Measurements from ENCODE around the gene CCDC50.

Gene CCDC50

GRCh38 chr3:191333298-191333880, 4.2 kb downstream of the CCDC50 start:
- Histone ChIP-seq H3K27ac (replicated peaks) (no peak overlapping the region), H3K27me3 (ENCODE audit: insufficient read depth, poor library complexity, severe bottlenecking) (no peaks in the 10 kb centered on the region), H3K4me3 (replicated peaks; ENCODE audit: insufficient read depth, low read length) (no peak overlapping the region)
- DNase-seq (ENCODE audit: low read depth in 1 of 2, low spot score in 1 of 2), result no peak
- TF ChIP-seq CTCF (IDR thresholded peaks at IDR 0.05; ENCODE audit: insufficient read depth, low read length) (no peak), REST (IDR thresholded peaks at IDR 0.05; ENCODE audit: insufficient replicate concordance, low read depth) (no peak), GABPA (IDR thresholded peaks at IDR 0.05; ENCODE audit: low read depth) (no peak), SPI1 (IDR thresholded peaks at IDR 0.05; ENCODE audit: borderline replicate concordance, low read depth) (no peak), POLR2AphosphoS5 (IDR thresholded peaks at IDR 0.05; ENCODE audit: low read depth) (no peak)

GRCh38 chr3:191334346-191334893, 5.2 kb downstream of the CCDC50 start:
- DNase-seq (ENCODE audit: low read depth in 1 of 2, low spot score in 1 of 2), result no peak
- TF ChIP-seq POLR2AphosphoS5 (IDR thresholded peaks at IDR 0.05; ENCODE audit: low read depth) (no peak), REST (IDR thresholded peaks at IDR 0.05; ENCODE audit: insufficient replicate concordance, low read depth) (no peak), SPI1 (IDR thresholded peaks at IDR 0.05; ENCODE audit: borderline replicate concordance, low read depth) (no peak), CTCF (IDR thresholded peaks at IDR 0.05; ENCODE audit: insufficient read depth, low read length) (no peak), GABPA (IDR thresholded peaks at IDR 0.05; ENCODE audit: low read depth) (no peak)
- no peak overlapping the region for H3K4me3 ChIP-seq (replicated peaks; ENCODE audit: insufficient read depth, low read length)
- H3K27ac ChIP-seq (replicated peaks), result no peak overlapping the region
- H3K27me3 ChIP-seq (ENCODE audit: insufficient read depth, poor library complexity, severe bottlenecking), result no peaks in the 10 kb centered on the region

GRCh38 chr3:191336833-191337232, 7.6 kb downstream of the CCDC50 start:
- H3K27ac ChIP-seq (replicated peaks), result no peak overlapping the region
- H3K27me3 ChIP-seq (ENCODE audit: insufficient read depth, poor library complexity, severe bottlenecking), result no peaks in the 10 kb centered on the region
- H3K4me3 ChIP-seq (replicated peaks; ENCODE audit: insufficient read depth, low read length), result no peak overlapping the region
- TF ChIP-seq POLR2AphosphoS5 (IDR thresholded peaks at IDR 0.05; ENCODE audit: low read depth) (no peak), GABPA (IDR thresholded peaks at IDR 0.05; ENCODE audit: low read depth) (no peak), SPI1 (IDR thresholded peaks at IDR 0.05; ENCODE audit: borderline replicate concordance, low read depth) (no peak), REST (IDR thresholded peaks at IDR 0.05; ENCODE audit: insufficient replicate concordance, low read depth) (no peak), CTCF (IDR thresholded peaks at IDR 0.05; ENCODE audit: insufficient read depth, low read length) (no peak)
- no peak for DNase-seq (ENCODE audit: low read depth in 1 of 2, low spot score in 1 of 2)
